Measurements from ENCODE around the gene WDR70.

DNA sequence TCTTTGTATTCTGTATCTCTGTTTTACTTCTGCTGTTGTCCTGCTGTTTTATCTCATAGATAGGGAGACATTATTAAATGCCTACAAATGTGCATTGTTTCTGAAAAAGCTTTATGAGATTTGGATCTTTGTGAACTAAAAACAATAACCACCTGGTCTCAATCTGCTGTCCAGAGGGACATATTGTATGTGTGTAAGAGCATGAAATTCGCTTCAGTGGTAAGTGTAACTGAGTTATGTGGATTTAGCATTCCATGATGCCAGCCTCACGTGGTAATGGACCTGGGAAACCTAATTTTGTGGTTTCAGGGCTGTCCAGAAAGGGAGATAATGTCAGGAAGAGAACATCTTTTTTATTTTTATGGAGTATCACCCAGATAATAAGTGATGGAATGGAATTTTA lies 341.4 kb downstream of the WDR70 start:
- TF ChIP-seq POLR2A (IDR thresholded peaks at IDR 0.05) (no peak), CTCF (IDR thresholded peaks at IDR 0.05) (no peak)
